Measurements from ENCODE around the gene ADGRG3.

Gene ADGRG3

DNA sequence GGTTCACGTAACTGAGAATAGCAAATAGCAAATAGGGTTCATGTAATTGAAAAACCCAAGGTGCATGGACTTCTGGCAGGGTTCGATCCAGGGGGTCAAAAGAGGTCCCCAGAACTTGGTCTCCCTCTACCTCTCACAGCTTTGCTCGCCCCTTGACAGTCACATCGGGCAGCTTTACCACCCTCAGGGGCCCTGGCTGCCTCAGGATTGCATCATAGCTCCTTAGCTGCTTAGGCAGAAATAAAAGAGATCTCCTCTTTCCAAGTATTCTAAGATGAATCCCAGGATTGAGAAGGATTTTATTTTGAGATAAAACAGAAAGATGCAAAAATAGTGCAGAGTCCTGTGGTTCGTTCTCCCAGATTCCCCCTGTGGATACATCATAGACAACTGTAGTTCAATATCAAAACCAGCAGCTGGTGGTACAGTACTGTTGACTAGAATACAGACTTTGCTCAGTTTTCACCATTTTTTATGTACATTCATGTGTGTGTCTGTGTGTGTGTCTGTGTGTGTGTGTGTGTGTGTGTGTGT, 12.8 kb downstream of the ADGRG3 start:
- Histone ChIP-seq H3K79me2 (ENCODE audit: insufficient read depth, low read length) (no peaks in the 10 kb centered on the region), H3K9me3 (ENCODE audit: insufficient read depth, low read length, severe bottlenecking) (no peaks in the 10 kb centered on the region), H3K4me1 (ENCODE audit: insufficient read depth, low read length) (no peaks in the 10 kb centered on the region), H4K20me1 (ENCODE audit: insufficient read depth, low read length) (no peaks in the 10 kb centered on the region), H3K4me2 (ENCODE audit: insufficient read depth, low read length) (no peak overlapping the region), H2AFZ (ENCODE audit: low read depth, low read length) (no peak overlapping the region), H3K9ac (ENCODE audit: low read depth, low read length) (no peak overlapping the region), H3K36me3 (ENCODE audit: insufficient read depth, low read length) (no peaks in the 10 kb centered on the region), H3K4me3 (ENCODE audit: low read depth in 1 of 2, low read length in 2 of 2) (no peak overlapping the region), H3K27me3 (ENCODE audit: insufficient read depth, low read length, poor library complexity) (no peaks in the 10 kb centered on the region), H3K27ac (ENCODE audit: low read length) (no peak overlapping the region)
- TF ChIP-seq EZH2 (IDR thresholded peaks at IDR 0.05; ENCODE audit: borderline replicate concordance, low read depth, low read length, severe bottlenecking), result no peak
- no peak for TF ChIP-seq CTCF (IDR thresholded peaks at IDR 0.05; ENCODE audit: borderline replicate concordance, extremely low read depth, low read length, poor library complexity, severe bottlenecking)
- ATAC-seq (ENCODE audit: insufficient read depth, low read depth) (no peak), DNase-seq (no peak)

GRCh38 chr16:57681950-57682728, 14.0 kb downstream of the ADGRG3 start:
- no peaks in the 10 kb centered on the region for H3K27me3 ChIP-seq (ENCODE audit: insufficient read depth, low read length, poor library complexity)
- H2AFZ ChIP-seq (ENCODE audit: low read depth, low read length), result no peak overlapping the region
- H4K20me1 ChIP-seq (ENCODE audit: insufficient read depth, low read length), result no peaks in the 10 kb centered on the region
- no peaks in the 10 kb centered on the region for H3K4me1 ChIP-seq (ENCODE audit: insufficient read depth, low read length)
- H3K4me3 ChIP-seq (ENCODE audit: low read depth in 1 of 2, low read length in 2 of 2), result no peak overlapping the region
- no peak for TF ChIP-seq CTCF (IDR thresholded peaks at IDR 0.05; ENCODE audit: borderline replicate concordance, extremely low read depth, low read length, poor library complexity, severe bottlenecking)
- H3K79me2 ChIP-seq (ENCODE audit: insufficient read depth, low read length), result no peaks in the 10 kb centered on the region
- DNase-seq (no peak), ATAC-seq (ENCODE audit: insufficient read depth, low read depth) (no peak)
- no peaks in the 10 kb centered on the region for H3K9me3 ChIP-seq (ENCODE audit: insufficient read depth, low read length, severe bottlenecking)
- H3K27ac ChIP-seq (ENCODE audit: low read length), result no peak overlapping the region
- H3K36me3 ChIP-seq (ENCODE audit: insufficient read depth, low read length), result no peaks in the 10 kb centered on the region
- H3K4me2 ChIP-seq (ENCODE audit: insufficient read depth, low read length), result no peak overlapping the region
- H3K9ac ChIP-seq (ENCODE audit: low read depth, low read length), result no peak overlapping the region

DNA sequence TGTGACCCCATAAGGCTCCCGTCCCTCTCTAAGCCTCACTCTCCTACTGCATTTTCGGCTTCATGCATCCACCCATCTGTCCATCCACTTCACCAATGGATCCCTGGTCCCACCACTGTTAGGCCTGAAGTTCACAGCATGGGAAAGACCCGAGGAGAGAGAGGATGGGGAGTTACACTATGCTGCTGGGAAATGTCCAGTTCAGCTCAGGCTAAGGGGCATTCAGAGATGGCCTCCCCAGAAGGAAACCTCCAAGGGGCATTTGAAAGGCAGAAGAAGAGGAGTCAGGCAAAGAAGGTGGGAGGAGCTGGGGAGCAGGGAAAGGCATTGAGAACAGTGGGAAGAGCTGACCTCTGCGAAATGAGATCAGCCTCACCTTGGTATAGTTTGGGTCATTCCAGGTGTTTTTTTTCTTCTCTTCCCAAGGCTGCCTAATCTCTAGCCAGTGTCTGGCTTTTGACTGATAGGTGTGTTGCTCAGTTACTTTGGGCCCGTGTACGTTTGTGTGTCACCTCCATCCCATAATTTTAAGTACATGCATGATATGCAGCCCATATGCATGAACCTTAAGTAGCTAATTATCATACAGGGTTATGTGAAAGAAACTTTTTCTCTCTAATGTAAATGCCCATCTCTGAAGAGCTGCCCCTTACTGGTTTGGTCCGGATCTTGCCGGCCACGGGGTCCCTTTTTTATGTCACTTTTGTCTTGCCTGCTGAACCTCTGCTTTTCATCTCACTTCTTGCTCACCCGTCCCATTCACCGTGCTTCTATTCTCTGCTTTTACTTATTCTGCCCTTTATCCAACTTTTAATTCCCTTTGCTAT, 14.9 kb downstream of the ADGRG3 start:
- Histone ChIP-seq H3K27ac (ENCODE audit: low read length) (no peak overlapping the region), H3K36me3 (ENCODE audit: insufficient read depth, low read length) (no peaks in the 10 kb centered on the region), H3K4me2 (ENCODE audit: insufficient read depth, low read length) (no peak overlapping the region), H3K79me2 (ENCODE audit: insufficient read depth, low read length) (no peaks in the 10 kb centered on the region), H3K9me3 (ENCODE audit: insufficient read depth, low read length, severe bottlenecking) (no peaks in the 10 kb centered on the region), H3K4me1 (ENCODE audit: insufficient read depth, low read length) (no peaks in the 10 kb centered on the region), H3K4me3 (ENCODE audit: low read depth in 1 of 2, low read length in 2 of 2) (no peak overlapping the region), H2AFZ (ENCODE audit: low read depth, low read length) (no peak overlapping the region), H3K9ac (ENCODE audit: low read depth, low read length) (no peak overlapping the region), H4K20me1 (ENCODE audit: insufficient read depth, low read length) (no peaks in the 10 kb centered on the region), H3K27me3 (ENCODE audit: insufficient read depth, low read length, poor library complexity) (no peaks in the 10 kb centered on the region)
- DNase-seq, result no peak
- ATAC-seq (ENCODE audit: insufficient read depth, low read depth), result no peak
- TF ChIP-seq CTCF (IDR thresholded peaks at IDR 0.05; ENCODE audit: borderline replicate concordance, extremely low read depth, low read length, poor library complexity, severe bottlenecking), result no peak
